KMS-11 (cell line): ENCODE results near the gene SEZ6.

ENCODE experiments used
- H2AFZ ChIP-seq: fragments of 200-600 bp; sonication (generic); 2 replicates; pipeline ENCODE4 v1.6.1; 2016; ENCODE audit warnings: antibody characterized with exemption, mixed run types, low read depth
- H3K27ac ChIP-seq: fragments of 200-600 bp; sonication (generic); 2 replicates; pipeline ENCODE4 v1.6.1; 2016; ENCODE audit warnings: mild to moderate bottlenecking, mixed run types
- H3K27me3 ChIP-seq: fragments of 200-600 bp; sonication (generic); 2 replicates; pipeline ENCODE4 v1.6.1; 2017; ENCODE audit warnings: mild to moderate bottlenecking, low read depth, mixed run types, moderate library complexity; ENCODE audit not compliant: insufficient read depth
- H3K36me3 ChIP-seq: fragments of 200-600 bp; sonication (generic); 2 replicates; pipeline ENCODE4 v1.6.1; 2017; ENCODE audit warnings: mild to moderate bottlenecking, mixed run types; ENCODE audit not compliant: insufficient read depth
- H3K4me1 ChIP-seq: fragments of 200-600 bp; sonication (generic); 2 replicates; pipeline ENCODE4 v1.6.1; 2016; ENCODE audit warnings: mild to moderate bottlenecking, low read depth, mixed run types; ENCODE audit not compliant: poor library complexity, severe bottlenecking
- H3K4me2 ChIP-seq: fragments of 200-600 bp; sonication (generic); 2 replicates; pipeline ENCODE4 v1.7.0; 2016; ENCODE audit warnings: mild to moderate bottlenecking, mixed run types
- H3K4me3 ChIP-seq: fragments of 200-600 bp; sonication (generic); IDR thresholded peaks from 2 replicates; pipeline ENCODE4 v1.6.1; 2017; ENCODE audit warnings: low read depth, low read length, mixed read lengths; ENCODE audit not compliant: insufficient read depth
- H3K79me2 ChIP-seq: fragments of 200-600 bp; sonication (generic); 2 replicates; pipeline ENCODE4 v1.6.1; 2016; ENCODE audit warnings: low read depth, mixed run types; ENCODE audit not compliant: insufficient read depth
- H3K9ac ChIP-seq: fragments of 200-600 bp; sonication (generic); 2 replicates; pipeline ENCODE4 v1.6.1; 2016; ENCODE audit warnings: mild to moderate bottlenecking, mixed run types
- H4K20me1 ChIP-seq: fragments of 200-600 bp; sonication (generic); 2 replicates; pipeline ENCODE4 v1.6.1; 2016; ENCODE audit warnings: mild to moderate bottlenecking, mixed run types; ENCODE audit not compliant: insufficient read depth
- CTCF ChIP-seq: fragments of 200-600 bp; sonication (generic); conservative IDR thresholded peaks from 2 replicates; pipeline ENCODE4 v1.6.1; 2017; ENCODE audit warnings: low read depth, mild to moderate bottlenecking, antibody characterized with exemption, low read length, moderate library complexity, mixed read lengths

SEZ6 gene

GRCh38 chr17:29018788-29019474 lies 13.1 kb upstream of the SEZ6 start:
- no peak for TF ChIP-seq CTCF
- Histone ChIP-seq H3K9ac (no peak overlapping the region), H3K79me2 (no peaks in the 10 kb centered on the region), H3K27me3 (peaks cover 86% of the 10 kb centered on the region), H3K4me1 (no peaks in the 10 kb centered on the region), H2AFZ (no peak overlapping the region), H3K4me3 (no peak overlapping the region), H3K4me2 (no peak overlapping the region), H4K20me1 (no peaks in the 10 kb centered on the region), H3K36me3 (no peaks in the 10 kb centered on the region), H3K27ac (no peak overlapping the region)

- Histone ChIP-seq H3K4me1 (no peaks in the 10 kb centered on the region), H3K36me3 (no peaks in the 10 kb centered on the region), H3K9ac (no peak overlapping the region), H3K27ac (no peak overlapping the region), H4K20me1 (no peaks in the 10 kb centered on the region), H3K4me2 (no peak overlapping the region), H3K4me3 (no peak overlapping the region), H3K79me2 (no peaks in the 10 kb centered on the region), H2AFZ (no peak overlapping the region), H3K27me3 (peaks cover 69% of the 10 kb centered on the region; the same call in 1 of the 2 replicates)
- no peak for TF ChIP-seq CTCF
Observed at GRCh38 chr17:29016345-29017210, 10.7 kb upstream of the SEZ6 start.

GRCh38 chr17:29014716-29015115 lies 8.9 kb upstream of the SEZ6 start:
- H3K36me3 ChIP-seq, result no peaks in the 10 kb centered on the region
- H3K4me2 ChIP-seq, result no peak overlapping the region
- no peak for TF ChIP-seq CTCF
- no peak overlapping the region for H3K9ac ChIP-seq
- H3K79me2 ChIP-seq, result no peaks in the 10 kb centered on the region
- peaks cover 63% of the 10 kb centered on the region; the same call in 1 of the 2 replicates for H3K27me3 ChIP-seq
- no peaks in the 10 kb centered on the region for H3K4me1 ChIP-seq
- no peaks in the 10 kb centered on the region for H4K20me1 ChIP-seq
- no peak overlapping the region for H2AFZ ChIP-seq
- no peak overlapping the region for H3K4me3 ChIP-seq
- H3K27ac ChIP-seq, result no peak overlapping the region

GRCh38 chr17:29012535-29012934 lies 6.7 kb upstream of the SEZ6 start:
- peaks cover 60% of the 10 kb centered on the region; the same call in 1 of the 2 replicates for H3K27me3 ChIP-seq
- no peak overlapping the region for H3K4me2 ChIP-seq
- H4K20me1 ChIP-seq, result no peaks in the 10 kb centered on the region
- no peak overlapping the region for H2AFZ ChIP-seq
- no peaks in the 10 kb centered on the region for H3K36me3 ChIP-seq
- H3K4me1 ChIP-seq, result no peaks in the 10 kb centered on the region
- no peak overlapping the region for H3K9ac ChIP-seq
- TF ChIP-seq CTCF, result no peak
- no peak overlapping the region for H3K27ac ChIP-seq
- no peaks in the 10 kb centered on the region for H3K79me2 ChIP-seq
- H3K4me3 ChIP-seq, result no peak overlapping the region
